NCI-H510A treated with DMSO at 0.1 percent for 48 hours (cell line): ENCODE measurements around the gene DDR1.
"Not testable (repeated sequence)": the region's sequence is repeated elsewhere in the genome, so short reads cannot be mapped to it uniquely, and the experiment has no call there.

Experiments
- DNase-seq: peaks from one replicate; lab custom pipeline; 2025; lab: John Stamatoyannopoulos, UW

The DDR1 gene

GRCh38 chr6:30883685-30884520 lies at the start of gene DDR1:
Gene DDR1, plus strand, starts transcription at chr6:30884519. Its CDS starts 4,211 bp downstream, at chr6:30888730.
- peak; percentile 62 for DNase-seq

DNA sequence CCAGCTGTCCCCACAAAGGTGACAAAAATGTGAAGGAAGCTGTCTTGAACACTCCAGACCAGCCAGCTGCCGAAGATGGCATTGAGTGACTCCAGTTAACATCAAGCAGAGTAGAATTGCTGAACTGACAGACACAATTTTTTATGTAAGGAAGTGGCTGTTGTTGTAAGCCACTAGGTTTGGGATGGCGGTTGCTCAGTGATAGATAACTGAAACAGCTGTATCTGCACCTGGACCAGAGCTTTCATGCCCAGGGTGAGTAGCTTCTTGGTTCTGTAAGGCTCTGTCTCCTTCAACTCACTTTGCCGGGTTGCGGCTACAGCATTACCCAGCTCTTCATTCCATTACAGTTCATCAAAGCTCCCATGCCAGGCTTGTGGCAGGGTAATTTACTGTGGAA lies 49.7 kb upstream of the DDR1 start:
- no peak for DNase-seq

DNA sequence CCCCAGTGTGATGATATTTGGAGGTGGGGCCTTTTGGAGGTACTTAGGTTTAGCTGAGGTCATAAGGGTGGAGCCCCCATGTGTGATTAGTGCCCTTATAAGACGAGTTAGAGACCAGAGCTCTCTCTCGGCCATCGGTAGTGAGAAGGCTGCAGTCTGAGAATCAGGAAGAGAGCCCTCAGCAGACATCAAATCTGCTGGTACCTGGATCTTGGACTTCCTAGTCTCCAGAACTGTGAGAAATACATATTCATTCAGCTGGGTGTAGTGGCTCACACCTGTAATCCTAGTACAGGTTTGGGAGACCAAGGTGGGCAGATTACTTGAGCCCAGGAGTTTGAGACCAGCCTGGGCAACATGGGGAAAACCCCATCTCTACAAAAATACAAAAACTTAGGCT lies 48.7 kb upstream of the DDR1 start:
- no peak for DNase-seq

DNA sequence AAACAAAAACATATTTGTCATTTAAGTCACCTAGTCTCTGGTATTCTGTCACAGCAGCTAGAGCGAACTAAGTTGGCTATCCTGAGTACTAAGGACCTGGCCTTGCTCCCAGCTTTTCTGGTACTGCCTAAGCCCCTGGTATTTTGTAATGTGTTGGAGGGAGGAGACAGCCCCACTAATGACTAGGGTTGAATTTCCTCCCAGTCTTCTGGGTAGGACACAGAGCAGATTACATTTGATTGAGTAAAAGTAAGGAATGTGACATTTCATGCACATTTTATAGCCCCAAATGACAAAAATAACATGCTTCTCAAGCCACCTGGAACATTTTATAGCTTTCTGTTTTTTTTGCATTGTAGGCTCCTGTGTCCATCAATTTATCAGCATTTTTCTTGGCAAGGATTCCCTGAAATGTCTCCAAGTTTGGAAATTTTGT lies 47.9 kb upstream of the DDR1 start:
- no peak for DNase-seq

- no peak for DNase-seq
Observed at GRCh38 chr6:30836957-30837356, 47.4 kb upstream of the DDR1 start.

DNA sequence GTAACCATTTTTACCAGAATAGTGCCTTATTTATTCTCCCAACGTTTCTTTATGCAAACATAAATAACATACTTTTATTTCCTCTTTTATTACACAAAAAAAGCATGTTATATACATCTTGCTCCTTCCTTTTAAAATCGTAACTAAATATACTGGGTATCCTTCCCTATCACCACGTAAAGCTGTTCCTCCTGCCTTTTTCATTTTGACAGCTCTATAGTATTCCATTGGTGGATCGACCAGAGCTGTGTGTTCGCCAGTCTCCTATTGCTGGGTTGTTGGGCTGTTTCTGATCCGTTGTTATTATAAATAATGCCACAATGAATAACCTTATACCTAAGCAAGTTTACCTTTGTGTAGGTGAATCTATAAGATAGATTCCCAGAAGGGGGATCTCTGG lies 46.9 kb upstream of the DDR1 start:
- no peak for DNase-seq

DNA sequence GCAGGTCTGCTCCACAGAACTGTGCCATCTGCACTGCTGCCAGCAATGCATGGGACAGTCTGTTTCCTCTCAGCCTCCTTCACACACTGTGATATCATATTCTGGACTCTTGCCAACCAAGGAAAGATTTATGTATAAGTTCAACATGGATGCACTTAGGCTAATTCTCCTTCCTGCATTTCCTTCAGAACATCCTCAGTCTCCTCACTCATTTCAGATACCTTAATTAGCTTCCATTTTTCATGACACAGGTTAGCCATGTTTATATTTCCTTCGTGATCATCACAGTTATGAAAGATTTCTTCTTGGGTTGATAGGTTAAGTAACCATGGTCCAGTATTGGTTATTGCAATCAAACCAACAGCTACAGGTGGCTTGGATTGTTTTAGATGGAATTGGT lies 46.4 kb upstream of the DDR1 start:
- no peak for DNase-seq

- no peak for DNase-seq
Observed at GRCh38 chr6:30839671-30840070, 44.6 kb upstream of the DDR1 start.

DNA sequence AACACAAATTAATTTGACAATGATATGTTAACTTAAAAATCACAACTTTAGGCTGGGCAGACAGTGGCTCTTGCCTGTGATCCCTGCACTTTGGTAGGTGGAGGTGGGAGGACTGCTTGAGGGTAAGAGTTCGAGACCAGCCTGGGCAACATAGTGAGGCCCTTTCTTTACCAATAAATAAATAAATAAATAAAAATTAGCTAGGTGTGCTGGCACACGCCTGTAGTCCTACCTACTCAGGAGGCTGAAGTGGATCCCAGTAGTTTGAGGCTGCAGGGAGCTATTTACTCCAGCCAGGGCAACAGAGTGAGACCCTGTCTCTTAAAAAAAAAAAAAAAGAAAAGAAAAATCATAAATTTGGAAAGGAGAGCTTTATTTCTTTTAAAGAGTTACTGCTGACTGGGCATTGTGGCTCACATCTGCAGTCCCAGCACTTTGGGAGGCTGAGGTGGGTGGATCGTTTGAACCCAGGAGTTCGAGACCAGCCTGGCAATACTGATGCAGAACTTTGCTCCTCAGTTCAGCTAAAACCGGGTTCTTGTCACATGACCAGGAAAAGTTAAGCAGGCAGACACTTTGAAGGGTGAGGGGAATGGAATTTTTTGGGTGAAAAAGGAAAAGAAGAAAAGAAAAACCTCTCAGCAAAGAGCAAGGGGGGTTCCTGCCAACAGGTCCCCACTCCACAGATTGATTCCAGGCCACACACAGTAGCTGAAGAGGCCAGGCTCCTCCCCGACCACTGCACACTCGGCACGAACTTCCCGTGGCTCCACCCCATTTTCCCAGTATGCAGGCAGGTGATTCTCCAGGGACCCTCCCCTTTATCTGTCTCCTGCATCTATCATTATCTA lies 44.0 kb upstream of the DDR1 start:
- no peak for DNase-seq

DNA sequence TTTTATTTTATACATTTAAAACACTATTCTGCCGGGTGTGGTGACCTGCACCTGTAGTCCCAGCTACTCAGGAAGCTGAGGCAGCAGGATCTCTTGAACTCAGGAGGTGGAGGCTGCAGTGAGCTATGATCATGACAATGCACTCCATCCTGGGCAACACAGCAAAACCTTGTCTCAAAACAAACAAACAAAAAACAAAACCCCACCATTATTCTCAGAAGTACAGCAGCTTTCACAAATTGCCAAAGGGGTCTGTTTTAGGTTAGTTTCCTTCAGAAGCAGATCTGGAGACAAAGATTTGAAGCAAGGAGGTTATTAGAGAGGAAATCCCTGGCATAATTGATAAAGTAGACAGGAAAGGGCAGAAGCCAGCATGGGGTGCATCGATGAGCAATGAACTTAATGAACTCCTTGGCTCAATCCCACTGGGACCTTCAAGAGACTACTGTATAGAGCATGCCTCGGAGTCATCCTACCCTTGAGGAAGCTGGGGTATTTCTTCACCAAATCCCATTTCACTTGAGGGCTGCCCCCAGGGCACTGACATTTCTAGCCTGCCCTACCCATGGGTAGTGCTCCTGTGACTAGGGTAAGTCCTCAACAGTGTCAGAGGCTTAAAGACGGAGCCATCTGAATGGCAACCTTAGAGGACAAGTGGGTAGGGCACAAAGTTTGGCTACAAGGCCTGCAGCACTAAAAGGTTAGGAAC lies 43.2 kb upstream of the DDR1 start:
- no peak for DNase-seq

DNA sequence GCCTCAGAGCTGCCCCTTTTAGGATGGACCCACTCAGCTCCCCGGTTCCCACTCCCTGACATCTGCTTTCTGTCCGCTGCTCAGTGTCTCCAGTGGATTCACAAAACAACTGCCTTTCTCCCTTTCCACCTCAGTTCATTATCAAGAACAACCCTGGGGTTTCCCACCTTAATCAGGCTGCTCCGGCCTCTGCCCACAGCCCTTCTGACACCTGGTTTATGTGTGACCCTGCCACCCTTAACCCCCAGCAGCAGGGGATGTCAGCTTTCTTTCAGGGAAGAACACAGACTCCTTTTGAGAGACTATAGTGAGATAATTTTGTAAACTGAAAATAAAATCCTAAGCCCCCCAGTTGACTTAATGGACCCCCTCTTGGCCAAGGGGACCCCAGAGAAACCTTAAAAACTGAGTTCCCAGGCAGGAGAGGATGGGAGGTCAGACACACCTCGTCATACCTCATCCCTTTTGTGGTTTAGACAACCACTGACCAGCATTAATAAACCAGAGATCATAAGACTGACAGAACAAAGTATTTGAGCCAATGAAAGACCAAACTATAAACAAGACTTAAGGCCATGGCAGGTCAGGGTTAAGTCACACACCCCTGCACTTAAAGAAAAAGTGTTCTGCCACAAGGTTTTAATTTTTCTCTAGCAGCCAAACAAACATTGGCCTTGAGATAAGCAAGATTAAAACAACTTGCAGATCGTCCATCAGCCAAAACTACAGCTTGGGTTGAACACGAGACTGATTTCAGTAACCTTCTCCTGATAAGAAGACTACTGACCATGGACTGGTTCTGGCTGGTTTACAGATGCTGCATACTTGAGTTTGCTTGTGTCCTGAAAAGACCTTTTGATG lies 42.4 kb upstream of the DDR1 start:
- no peak for DNase-seq

GRCh38 chr6:30842754-30843610 lies 41.3 kb upstream of the DDR1 start:
- no peak for DNase-seq

DNA sequence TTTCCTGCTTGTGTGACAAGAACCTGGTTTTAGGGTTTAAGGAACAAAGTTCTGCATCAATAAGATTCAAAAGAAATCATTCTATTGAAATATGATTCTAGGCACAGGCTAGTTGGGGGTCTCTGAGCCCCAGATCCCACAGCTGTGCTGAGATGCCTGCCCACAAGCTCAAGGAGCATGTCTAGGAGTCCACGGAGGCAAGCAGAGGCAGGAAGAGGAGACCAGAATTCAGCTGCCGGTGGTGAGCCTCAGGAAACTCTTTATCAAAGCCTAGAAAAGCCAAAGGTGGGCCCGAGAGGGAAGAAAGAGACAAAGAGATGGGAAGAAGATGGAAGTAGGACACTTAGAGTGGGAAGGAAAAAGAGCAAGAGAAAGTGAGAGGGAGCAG lies 40.7 kb upstream of the DDR1 start:
- no peak for DNase-seq

- DNase-seq: no peak
Observed at GRCh38 chr6:30844118-30844535, 40.2 kb upstream of the DDR1 start.

DNA sequence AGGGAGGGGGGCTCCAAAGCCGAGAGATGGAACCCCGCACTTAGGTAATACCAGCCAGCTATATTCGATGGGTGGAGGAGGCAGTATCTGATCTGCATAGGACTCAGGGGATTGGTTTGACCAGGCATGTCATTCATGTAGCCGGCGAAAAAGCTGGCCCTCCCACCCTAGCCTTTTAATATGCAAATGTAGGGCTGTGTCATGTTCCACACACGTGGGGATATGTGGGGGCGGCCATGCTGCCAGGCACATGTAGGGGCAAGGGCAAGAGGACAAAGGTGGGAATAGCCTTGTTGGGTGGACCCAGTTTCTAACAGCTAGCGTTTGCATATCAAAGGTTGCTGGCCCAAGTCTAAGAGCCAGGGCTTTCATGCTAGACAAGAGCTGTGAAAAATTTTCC lies 39.1 kb upstream of the DDR1 start:
- DNase-seq: no peak

DNA sequence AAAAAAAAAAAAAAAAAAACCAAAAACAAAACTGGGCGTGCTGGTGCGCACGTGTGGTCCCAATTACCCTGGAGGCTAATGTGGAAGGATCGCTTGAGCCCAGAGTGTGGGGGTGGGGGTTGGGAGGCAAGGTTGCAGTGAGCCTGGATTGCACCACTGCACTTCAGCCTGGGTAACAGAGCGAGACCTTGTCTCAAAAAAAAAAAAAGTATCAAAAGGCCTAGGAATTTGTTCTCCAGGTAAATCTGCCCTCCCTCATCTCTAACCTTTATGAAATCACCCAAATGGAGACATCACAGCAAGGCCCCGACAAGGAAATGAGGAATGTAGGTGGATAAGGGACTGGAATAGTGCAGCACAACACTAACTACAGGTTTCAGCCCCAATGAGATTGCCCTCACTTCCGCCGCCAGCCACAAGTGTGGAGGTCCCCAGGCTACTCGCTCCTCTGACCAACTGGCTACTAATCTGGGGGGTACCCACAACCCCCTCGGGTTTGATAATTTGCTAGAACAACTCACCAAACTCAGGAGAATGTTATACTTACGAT lies 36.8 kb upstream of the DDR1 start:
- DNase-seq: no peak

- no peak for DNase-seq
Observed at GRCh38 chr6:30847971-30848436, 36.3 kb upstream of the DDR1 start.

DNA sequence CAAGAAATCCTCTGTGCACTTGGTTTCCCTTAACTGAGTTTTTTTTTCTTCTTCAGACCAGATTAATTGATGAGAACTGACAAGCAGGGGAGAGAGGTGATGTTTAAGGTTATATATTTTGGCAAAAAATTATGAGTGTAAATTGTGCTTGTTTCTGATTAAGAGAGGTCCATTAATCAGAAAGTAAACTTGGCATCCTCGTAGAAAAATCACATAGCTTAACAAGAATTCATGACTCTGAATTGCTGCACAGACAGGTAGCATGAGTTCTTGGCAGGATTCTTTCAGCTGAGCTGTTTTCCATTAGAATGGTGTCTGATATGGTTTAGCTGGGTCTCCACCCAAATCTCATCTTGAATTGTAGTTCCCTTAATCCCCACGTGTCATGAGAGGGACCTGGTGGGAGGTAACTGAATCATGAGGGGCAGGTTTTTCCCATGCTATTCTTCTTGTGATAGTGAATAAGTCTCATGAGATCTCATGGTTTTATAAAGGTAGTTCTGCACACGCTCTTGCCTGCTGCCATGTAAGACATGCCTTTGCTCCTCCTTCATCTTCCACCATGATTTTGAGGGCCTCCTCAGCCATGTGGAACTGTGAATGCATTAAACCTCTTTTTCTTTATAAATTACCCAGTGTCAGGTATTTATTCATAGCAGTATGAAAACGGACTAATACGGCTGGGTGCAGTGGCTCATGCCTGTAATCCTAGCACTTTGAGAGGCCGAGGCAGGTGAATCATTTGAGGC lies 34.2 kb upstream of the DDR1 start:
- DNase-seq: no peak

DNA sequence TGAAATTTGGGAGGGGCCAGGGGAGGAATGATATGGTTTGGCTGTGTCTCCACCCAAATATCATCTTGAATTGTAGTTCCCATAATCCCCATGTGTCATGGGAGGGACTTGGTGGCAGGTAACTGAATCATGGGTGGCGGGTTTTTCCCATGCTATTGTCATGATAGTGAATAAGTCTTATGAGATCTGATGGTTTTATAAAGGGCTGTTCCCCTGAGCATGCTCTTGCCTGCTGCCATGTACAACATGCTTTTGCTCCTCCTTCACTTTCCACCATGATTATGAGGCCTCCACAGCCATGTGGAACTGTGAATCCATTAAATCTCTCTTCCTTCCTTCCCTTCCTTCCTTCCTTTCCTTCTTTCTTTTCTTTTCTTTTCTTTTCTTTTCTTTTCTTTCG lies 31.9 kb upstream of the DDR1 start:
- DNase-seq: not testable (repeated sequence)
